ENCODE data around the gene RNF13.

GRCh38 chr3:149920119-149920518 is 107.1 kb downstream of the RNF13 start:
- TF ChIP-seq REST (IDR thresholded peaks at IDR 0.05; ENCODE audit: insufficient read depth in 1 of 2, low read depth in 2 of 2, low read length in 1 of 2) (no peak), CTCF (IDR thresholded peaks at IDR 0.05) (no peak), TCF7L2 (IDR thresholded peaks at IDR 0.05; ENCODE audit: low read depth, low read length) (no peak), POLR2AphosphoS5 (IDR thresholded peaks at IDR 0.05; ENCODE audit: low read depth, low read length) (no peak), SIN3A (IDR thresholded peaks at IDR 0.05; ENCODE audit: borderline replicate concordance, insufficient read depth, low read depth, low read length) (no peak)

Data from Panc1 (cell line).